ENCODE measurements around the gene ORAI3.

DNA sequence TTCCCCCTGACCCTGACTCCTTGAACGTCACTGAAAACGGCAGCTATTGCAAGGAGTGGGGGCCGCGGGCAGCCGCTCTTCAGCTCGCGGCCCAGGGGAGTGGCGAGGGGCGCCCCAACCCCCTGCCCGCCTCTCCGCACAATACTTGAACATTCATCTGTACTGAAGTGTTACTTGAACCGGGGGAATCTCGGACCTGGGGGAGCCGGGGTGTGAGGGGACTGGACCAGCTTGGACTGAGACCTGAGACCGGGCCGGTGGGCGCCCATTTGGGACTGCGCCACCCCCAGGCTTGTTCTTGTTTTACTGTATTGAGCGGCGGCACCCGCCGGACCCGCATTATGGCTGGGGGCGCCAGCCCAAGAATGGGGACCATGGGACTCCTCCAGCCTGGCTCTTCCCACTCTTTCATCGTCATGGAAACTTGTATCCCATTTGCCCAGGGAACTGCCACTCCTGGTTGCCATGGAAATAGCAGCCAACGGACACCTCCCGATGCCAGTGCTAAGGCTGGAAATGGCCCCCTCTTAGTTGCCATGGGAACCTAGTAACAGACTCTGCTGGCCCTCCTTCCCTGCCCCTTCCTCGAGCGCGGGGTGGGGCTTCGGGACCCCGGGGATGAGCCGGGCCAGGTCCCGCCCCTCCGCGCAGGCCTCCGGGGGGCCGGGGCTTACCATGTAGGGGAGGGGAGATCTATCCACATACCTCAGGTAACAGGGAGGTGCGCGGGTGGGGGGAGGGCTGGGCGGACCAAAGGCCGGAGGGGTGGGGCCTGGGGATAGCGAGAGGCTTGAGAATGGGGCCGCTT is 805 bp upstream of the ORAI3 start:
- TF ChIP-seq ZNF557 (CRISPR knock-in tag; IDR thresholded peaks at IDR 0.05) (no peak), ZNF382 (CRISPR knock-in tag; IDR thresholded peaks at IDR 0.05; ENCODE audit: borderline replicate concordance) (no peak), ATF7-NPFF (CRISPR knock-in tag; IDR thresholded peaks at IDR 0.05; ENCODE audit: low read depth) (no peak)
- TF ChIP-seq, protein P1, sequence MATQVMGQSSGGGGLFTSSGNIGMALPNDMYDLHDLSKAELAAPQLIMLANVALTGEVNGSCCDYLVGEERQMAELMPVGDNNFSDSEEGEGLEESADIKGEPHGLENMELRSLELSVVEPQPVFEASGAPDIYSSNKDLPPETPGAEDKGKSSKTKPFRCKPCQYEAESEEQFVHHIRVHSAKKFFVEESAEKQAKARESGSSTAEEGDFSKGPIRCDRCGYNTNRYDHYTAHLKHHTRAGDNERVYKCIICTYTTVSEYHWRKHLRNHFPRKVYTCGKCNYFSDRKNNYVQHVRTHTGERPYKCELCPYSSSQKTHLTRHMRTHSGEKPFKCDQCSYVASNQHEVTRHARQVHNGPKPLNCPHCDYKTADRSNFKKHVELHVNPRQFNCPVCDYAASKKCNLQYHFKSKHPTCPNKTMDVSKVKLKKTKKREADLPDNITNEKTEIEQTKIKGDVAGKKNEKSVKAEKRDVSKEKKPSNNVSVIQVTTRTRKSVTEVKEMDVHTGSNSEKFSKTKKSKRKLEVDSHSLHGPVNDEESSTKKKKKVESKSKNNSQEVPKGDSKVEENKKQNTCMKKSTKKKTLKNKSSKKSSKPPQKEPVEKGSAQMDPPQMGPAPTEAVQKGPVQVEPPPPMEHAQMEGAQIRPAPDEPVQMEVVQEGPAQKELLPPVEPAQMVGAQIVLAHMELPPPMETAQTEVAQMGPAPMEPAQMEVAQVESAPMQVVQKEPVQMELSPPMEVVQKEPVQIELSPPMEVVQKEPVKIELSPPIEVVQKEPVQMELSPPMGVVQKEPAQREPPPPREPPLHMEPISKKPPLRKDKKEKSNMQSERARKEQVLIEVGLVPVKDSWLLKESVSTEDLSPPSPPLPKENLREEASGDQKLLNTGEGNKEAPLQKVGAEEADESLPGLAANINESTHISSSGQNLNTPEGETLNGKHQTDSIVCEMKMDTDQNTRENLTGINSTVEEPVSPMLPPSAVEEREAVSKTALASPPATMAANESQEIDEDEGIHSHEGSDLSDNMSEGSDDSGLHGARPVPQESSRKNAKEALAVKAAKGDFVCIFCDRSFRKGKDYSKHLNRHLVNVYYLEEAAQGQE (IDR thresholded peaks at IDR 0.05; ENCODE audit: borderline replicate concordance in 1 of 2, low read depth in 1 of 2, low read length in 2 of 2) = no peak
